ENCODE results near the gene ZNF763. TPM values are rescaled to one million over a fixed set of nuclear protein-coding genes. Genes with fewer than 3 reads are reported as not detected.

Gene ZNF763
- total RNA-seq (1 to 10 TPM; 1.3 TPM), polyA plus RNA-seq (under 1 TPM; 0.31 to 0.54 TPM)

- Histone ChIP-seq H3K4me1 (ENCODE audit: control insufficient read depth in 4 of 4, insufficient read depth in 4 of 4, low read length in 3 of 4) (peaks cover 0 to 4% (median 2%) of the 10 kb centered on the region in 4 donors), H3K27me3 (ENCODE audit: control insufficient read depth in 4 of 4, insufficient read depth in 4 of 4, low read length in 3 of 4) (no peaks in the 10 kb centered on the region), H3K4me3 (ENCODE audit: low read depth in 1 of 3, low read length in 3 of 3) (peak within 1 kb of the TSS; percentile 65 to 76 (median 66)), H3K9me3 (ENCODE audit: control insufficient read depth in 4 of 4, low read length in 3 of 4) (peaks cover 7 to 19% (median 9%) of the 10 kb centered on the region in 4 donors), H3K36me3 (ENCODE audit: control insufficient read depth in 4 of 4, insufficient read depth in 3 of 4, low read depth in 1 of 4, low read length in 3 of 4) (peaks cover 3 to 11% (median 6%) of the 10 kb centered on the region in 4 donors), H3K9ac (ENCODE audit: low read depth in 1 of 2, low read length in 2 of 2) (peak within 1 kb of the TSS in 1 of 2 donors; percentile 21), H3K27ac (ENCODE audit: low read depth in 1 of 2, low read length in 2 of 2) (peak within 1 kb of the TSS; percentile 76 to 92)
- DNase-seq (ENCODE audit: low spot score) = peak; percentile 94
- TF ChIP-seq SP1 (IDR thresholded peaks at IDR 0.05) = peak; percentile 56
- peak in 1 of 2 donors; percentile 17 for TF ChIP-seq RXRA (IDR thresholded peaks at IDR 0.05)
- no peak for TF ChIP-seq GABPA (IDR thresholded peaks at IDR 0.05 in 1 of 2, conservative IDR thresholded peaks at IDR 0.05 in 1 of 2)
- TF ChIP-seq RAD21 (IDR thresholded peaks at IDR 0.05) = peak in 1 of 2 donors; percentile 13
- TF ChIP-seq NR2F2 (IDR thresholded peaks at IDR 0.05) = peak; percentile 79
- WGBS = 6% methylated on average over 47 of the region's 47 CpGs
Observed at GRCh38 chr19:11964858-11965645, at the start of gene ZNF763. ZNF763 (plus strand) TSS chr19:11965040; CDS start chr19:11965209, 169 bp downstream.

GRCh38 chr19:11921852-11922495, 42.9 kb upstream of the ZNF763 start:
- Histone ChIP-seq H3K9me3 (ENCODE audit: control insufficient read depth in 4 of 4, low read length in 3 of 4) (peaks cover 0 to 5% (median 1%) of the 10 kb centered on the region in 4 donors), H3K36me3 (ENCODE audit: control insufficient read depth in 4 of 4, insufficient read depth in 3 of 4, low read depth in 1 of 4, low read length in 3 of 4) (no peaks in the 10 kb centered on the region), H3K9ac (ENCODE audit: low read depth in 1 of 2, low read length in 2 of 2) (no peak overlapping the region), H3K27me3 (ENCODE audit: control insufficient read depth in 4 of 4, insufficient read depth in 4 of 4, low read length in 3 of 4) (no peaks in the 10 kb centered on the region), H3K4me3 (ENCODE audit: low read depth in 1 of 3, low read length in 3 of 3) (no peak overlapping the region), H3K27ac (ENCODE audit: low read depth in 1 of 2, low read length in 2 of 2) (no peak overlapping the region), H3K4me1 (ENCODE audit: control insufficient read depth in 4 of 4, insufficient read depth in 4 of 4, low read length in 3 of 4) (peaks cover 8 to 20% (median 17%) of the 10 kb centered on the region in 4 donors)
- no peak for TF ChIP-seq REST (IDR thresholded peaks at IDR 0.05)
- no peak for TF ChIP-seq CTCF (IDR thresholded peaks at IDR 0.05; ENCODE audit: low read depth, low read length, missing input control)
- TF ChIP-seq EGR1 (IDR thresholded peaks at IDR 0.05; ENCODE audit: low read depth in 2 of 2) = no peak
- TF ChIP-seq GABPA (IDR thresholded peaks at IDR 0.05 in 1 of 2, conservative IDR thresholded peaks at IDR 0.05 in 1 of 2) = no peak
- TF ChIP-seq MAX (IDR thresholded peaks at IDR 0.05) = no peak
- no peak for TF ChIP-seq YY1 (IDR thresholded peaks at IDR 0.05)
- no peak for TF ChIP-seq TAF1 (conservative IDR thresholded peaks at IDR 0.05)
- no peak for TF ChIP-seq ZBTB33 (IDR thresholded peaks at IDR 0.05)
- no peak for TF ChIP-seq HNF4A (conservative IDR thresholded peaks at IDR 0.05)
- no peak for TF ChIP-seq FOXA2 (IDR thresholded peaks at IDR 0.05)
- no peak for TF ChIP-seq SP1 (IDR thresholded peaks at IDR 0.05)
- TF ChIP-seq HNF4G (IDR thresholded peaks at IDR 0.05) = no peak
- TF ChIP-seq FOXA1 (IDR thresholded peaks at IDR 0.05) = no peak
- no peak for TF ChIP-seq RXRA (IDR thresholded peaks at IDR 0.05)
- TF ChIP-seq RAD21 (IDR thresholded peaks at IDR 0.05) = no peak
- no peak for TF ChIP-seq NR2F2 (IDR thresholded peaks at IDR 0.05)
- 48% methylated on average over 6 of the region's 6 CpGs for WGBS
- DNase-seq (ENCODE audit: low spot score) = no peak
